Central memory CD8-positive, alpha-beta T cell (primary cell): ENCODE results near the gene OTOF.
"Not testable (repeated sequence)": the region's sequence is repeated elsewhere in the genome, so short reads cannot be mapped to it uniquely, and the experiment has no call there.

Experiments
- ATAC-seq: fragments of 150-1000 bp; cut with Tn5 transposase; replicated peaks from 2 replicates; pipeline ENCODE4 v1.10.0; 2022; ENCODE audit warnings: mild to moderate bottlenecking, moderate FRiP score, moderate number of reproducible peaks; ENCODE audit not compliant: poor library complexity, severe bottlenecking; ENCODE audit errors: extremely low read depth
- DNase-seq, 2 donors: peaks; one replicate each; pipeline ENCODE4 v3.0.0; 2021; ENCODE audit warnings: low spot score in 2 of 2
- H3K27ac Mint-ChIP-seq: one replicate; pipeline ENCODE4 v1.8.0; 2022; ENCODE audit warnings: low read depth, mild to moderate bottlenecking, moderate library complexity, mixed read lengths
- H3K27me3 Mint-ChIP-seq: one replicate; pipeline ENCODE4 v1.8.0; 2022; ENCODE audit warnings: mixed read lengths
- H3K36me3 Mint-ChIP-seq: one replicate; pipeline ENCODE4 v1.8.0; 2022; ENCODE audit warnings: mild to moderate bottlenecking, moderate library complexity, mixed read lengths; ENCODE audit not compliant: insufficient read depth
- H3K4me1 Mint-ChIP-seq: one replicate; pipeline ENCODE4 v1.8.0; 2022; ENCODE audit warnings: mixed read lengths
- H3K4me3 Mint-ChIP-seq: one replicate; pipeline ENCODE4 v1.8.0; 2022; ENCODE audit warnings: mild to moderate bottlenecking, moderate library complexity, mixed read lengths
- H3K9me3 Mint-ChIP-seq: one replicate; pipeline ENCODE4 v1.8.0; 2022; ENCODE audit warnings: mixed read lengths

Gene OTOF

DNA sequence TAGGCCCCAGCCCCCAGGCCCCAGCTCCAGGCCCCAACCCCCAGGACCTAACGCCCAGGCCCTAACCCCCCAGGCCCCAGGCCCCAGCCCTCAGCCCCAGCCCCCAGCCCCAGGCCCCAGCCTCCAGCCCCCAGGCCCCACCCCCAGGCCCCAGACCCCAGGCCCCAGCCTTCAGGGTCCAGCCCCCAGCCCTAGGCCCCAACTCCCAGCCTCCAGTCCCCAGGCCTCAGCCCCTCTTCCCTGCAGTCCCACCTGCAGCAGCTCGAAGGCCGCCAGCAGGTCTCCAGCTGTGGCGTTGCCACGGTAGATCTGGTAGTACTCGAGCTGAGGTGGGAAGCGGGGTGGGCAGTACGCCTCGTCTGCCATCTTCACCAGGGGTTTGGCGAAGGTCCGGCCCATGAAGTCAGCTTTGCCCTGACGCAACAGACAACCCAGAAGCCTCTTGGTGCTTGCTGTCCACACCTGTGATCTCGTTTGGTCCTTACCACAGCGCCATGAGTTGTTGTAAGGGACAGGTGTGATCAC, 3.6 kb downstream of the OTOF start:
- H3K4me3 Mint-ChIP-seq, result no peak overlapping the region
- no peaks in the 10 kb centered on the region for H3K9me3 Mint-ChIP-seq
- no peaks in the 10 kb centered on the region for H3K36me3 Mint-ChIP-seq
- H3K27me3 Mint-ChIP-seq, result no peaks in the 10 kb centered on the region
- no peak overlapping the region for H3K27ac Mint-ChIP-seq
- H3K4me1 Mint-ChIP-seq, result peaks cover 7% of the 10 kb centered on the region
- DNase-seq (no peak), ATAC-seq (no peak)

DNA sequence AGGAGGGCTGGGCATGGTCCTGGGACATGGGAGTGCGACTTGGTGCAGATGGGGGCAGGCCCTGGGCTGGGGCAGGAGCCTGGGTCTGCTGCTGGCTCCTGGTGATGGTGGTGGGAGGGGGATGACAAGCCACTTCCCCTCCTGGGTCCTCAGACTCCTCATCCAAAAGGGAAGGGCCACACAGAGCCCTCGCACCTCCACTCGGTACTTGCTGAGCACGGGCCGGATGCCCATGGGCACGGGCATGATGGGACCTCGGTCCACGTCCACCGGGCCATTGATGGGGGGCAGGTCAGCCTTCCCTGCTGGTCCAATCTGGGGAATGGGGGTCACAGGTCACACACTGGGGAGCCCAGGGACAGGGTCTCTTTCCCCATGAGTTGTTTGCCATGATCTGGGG, 4.1 kb downstream of the OTOF start:
- H3K36me3 Mint-ChIP-seq, result no peaks in the 10 kb centered on the region
- no peaks in the 10 kb centered on the region for H3K27me3 Mint-ChIP-seq
- no peak overlapping the region for H3K4me3 Mint-ChIP-seq
- no peaks in the 10 kb centered on the region for H3K9me3 Mint-ChIP-seq
- H3K27ac Mint-ChIP-seq, result no peak overlapping the region
- peaks cover 7% of the 10 kb centered on the region for H3K4me1 Mint-ChIP-seq
- ATAC-seq, result no peak
- no peak for DNase-seq

DNA sequence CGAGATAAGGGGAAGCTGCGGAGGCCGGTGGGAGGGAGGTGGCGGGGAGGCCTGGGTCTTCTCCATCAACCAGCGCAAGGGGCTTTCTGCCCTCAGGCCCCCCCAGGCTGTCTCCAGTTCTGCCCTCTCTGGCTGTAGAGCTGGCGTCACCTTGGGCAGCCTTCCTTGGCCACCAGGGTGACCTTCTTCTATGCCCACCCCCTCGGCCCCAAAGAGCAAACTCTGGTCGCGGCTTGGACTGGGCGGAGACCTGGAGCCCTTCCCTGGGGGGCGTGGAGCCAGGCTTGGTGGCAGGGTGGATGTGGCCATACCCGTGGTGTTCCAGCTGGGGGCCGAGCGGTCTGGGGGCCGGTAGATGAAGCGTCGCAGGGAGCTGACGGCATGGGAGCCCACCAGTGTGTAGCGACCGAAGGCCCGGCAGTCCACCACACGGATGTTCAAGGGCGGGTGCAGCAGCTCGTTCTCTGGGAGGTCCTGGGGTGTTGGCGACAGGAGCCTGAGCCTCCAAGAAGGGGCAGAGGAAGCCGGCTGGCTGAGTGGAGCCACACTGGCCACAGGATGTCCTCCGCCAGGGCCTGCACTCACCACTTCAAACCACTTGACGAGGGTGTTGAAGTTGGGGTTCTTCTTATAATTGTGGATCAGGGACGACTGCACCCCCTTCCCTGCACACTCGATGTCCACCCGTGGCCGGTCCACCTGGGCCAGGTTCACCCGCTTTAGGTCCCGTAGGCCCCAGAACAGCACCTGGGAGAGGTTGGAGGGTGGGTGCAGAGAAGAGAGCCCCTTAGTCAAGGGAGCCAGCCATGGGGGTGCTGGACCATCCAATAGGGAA, 4.9 kb downstream of the OTOF start:
- Mint-ChIP-seq H3K36me3 (no peaks in the 10 kb centered on the region), H3K9me3 (no peaks in the 10 kb centered on the region), H3K4me1 (peaks cover 7% of the 10 kb centered on the region), H3K27me3 (no peaks in the 10 kb centered on the region), H3K4me3 (no peak overlapping the region), H3K27ac (no peak overlapping the region)
- no peak for ATAC-seq
- DNase-seq, result no peak

DNA sequence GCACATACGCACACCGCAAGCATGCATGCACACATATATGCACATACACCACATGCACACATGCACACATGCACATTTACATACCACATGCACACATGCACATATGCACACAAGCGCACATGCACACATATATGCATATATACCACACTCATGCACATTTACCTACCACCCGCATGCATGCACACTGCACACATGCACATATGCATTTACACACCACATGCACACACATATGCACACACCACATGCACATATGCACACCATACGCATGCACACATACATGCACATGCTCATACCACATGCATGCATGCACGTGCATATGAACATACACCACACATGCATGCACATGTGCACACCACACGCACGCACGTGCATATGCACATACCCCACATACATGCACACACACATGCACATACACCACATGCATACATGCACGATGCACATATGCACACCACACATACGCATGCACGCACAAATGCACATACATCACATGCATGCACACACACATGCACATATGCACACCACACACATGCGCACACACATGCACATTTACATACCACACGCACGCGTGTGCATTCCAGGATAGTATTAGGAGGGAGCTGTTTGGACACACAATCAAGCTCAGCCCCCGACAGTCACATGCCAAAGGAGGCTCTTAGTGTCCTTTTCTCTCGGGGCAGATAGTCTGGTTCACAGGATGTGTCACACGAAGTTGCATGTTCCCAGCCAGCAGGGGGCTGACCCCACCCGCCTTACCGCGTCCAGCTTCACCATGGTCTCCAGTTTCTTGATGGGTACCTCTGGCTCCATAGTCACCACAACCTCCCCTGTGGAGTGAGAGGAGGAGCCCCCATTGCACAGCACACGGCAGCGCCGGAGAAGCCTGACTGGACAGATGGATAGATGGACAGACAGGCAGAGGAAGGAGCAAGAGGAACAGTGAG, 5.9 kb downstream of the OTOF start:
- Mint-ChIP-seq H3K27ac (no peak overlapping the region), H3K9me3 (no peaks in the 10 kb centered on the region), H3K4me1 (no peaks in the 10 kb centered on the region), H3K27me3 (no peaks in the 10 kb centered on the region), H3K4me3 (no peak overlapping the region), H3K36me3 (no peaks in the 10 kb centered on the region)
- ATAC-seq (no peak), DNase-seq (no peak)

DNA sequence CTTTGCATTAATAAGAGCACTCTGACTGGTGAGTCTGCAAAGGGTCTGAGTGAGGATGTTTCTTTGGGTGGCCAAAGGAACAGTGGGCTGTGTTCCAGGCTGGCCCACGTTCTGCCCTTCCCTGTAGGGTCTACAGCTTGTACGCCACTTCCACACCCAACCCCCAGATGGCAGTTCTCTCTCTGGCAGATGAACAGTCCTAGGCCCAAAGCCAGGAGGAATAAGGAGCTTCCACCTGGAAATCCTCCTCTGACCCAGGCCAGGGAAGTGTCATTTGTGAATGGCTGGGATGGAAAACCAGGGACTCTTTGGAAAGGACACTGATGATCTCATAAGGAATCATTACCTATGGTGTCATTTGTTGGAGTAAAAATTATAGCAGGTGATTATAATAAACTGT, 6.6 kb downstream of the OTOF start:
- no peaks in the 10 kb centered on the region for H3K4me1 Mint-ChIP-seq
- ATAC-seq (no peak), DNase-seq (no peak)
- no peaks in the 10 kb centered on the region for H3K9me3 Mint-ChIP-seq
- H3K27me3 Mint-ChIP-seq, result no peaks in the 10 kb centered on the region
- no peaks in the 10 kb centered on the region for H3K36me3 Mint-ChIP-seq
- no peak overlapping the region for H3K27ac Mint-ChIP-seq
- H3K4me3 Mint-ChIP-seq, result no peak overlapping the region

DNA sequence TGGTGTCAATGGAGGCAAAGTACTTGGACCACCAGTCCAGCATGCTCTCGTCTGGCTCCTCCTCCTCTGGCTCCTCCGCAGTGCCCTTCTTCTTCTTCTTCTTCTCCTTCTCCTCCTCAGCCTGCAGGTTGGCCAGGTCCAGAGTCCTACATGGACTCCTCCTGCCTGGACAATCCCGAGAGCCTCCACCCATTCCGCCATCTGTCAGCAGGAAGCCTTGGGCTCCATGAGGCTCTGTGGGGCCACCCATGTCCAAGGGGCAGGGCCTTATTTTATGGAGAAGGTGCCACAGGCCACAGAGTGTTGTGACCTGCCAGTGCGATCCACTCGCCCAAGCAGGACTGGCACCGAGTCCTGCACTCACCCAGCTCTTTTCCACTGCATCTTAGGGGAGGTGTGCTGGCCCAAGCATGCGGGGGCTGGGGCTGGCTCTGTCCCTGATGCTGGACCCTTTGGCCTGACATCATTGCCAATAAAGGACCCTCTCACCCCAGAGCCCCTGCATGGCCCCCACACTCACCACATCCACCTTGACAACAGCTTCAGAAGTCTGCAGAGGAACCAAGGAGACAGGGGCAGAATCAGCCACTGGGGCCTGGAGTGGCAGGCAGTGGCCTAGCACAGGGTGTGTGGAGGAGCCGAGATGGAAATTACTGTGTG, 7.2 kb downstream of the OTOF start:
- Mint-ChIP-seq H3K4me3 (no peak overlapping the region), H3K36me3 (no peaks in the 10 kb centered on the region), H3K27ac (no peak overlapping the region), H3K4me1 (no peaks in the 10 kb centered on the region), H3K27me3 (no peaks in the 10 kb centered on the region), H3K9me3 (no peaks in the 10 kb centered on the region)
- DNase-seq, result no peak
- ATAC-seq, result no peak

DNA sequence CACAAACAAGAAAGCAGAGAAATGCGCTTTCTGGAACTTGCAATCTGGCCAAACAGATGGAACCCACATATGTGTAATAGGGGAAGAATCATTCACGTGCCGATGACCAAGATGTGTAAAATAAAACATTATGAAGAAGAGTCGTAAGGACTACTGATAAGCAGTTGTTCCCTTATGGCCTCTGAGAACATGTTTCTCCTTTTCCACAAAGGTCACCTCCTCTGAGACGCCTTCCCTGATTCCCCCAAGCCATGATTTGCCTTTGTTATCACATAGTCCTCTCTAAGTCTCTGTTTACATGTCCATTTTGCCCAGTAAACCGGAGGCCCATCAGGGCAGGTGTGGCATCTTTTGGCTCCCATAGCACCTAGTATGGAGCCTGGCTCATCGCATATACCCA, 8.0 kb downstream of the OTOF start:
- Mint-ChIP-seq H3K4me3 (no peak overlapping the region), H3K27ac (no peak overlapping the region), H3K27me3 (no peaks in the 10 kb centered on the region), H3K4me1 (no peaks in the 10 kb centered on the region), H3K9me3 (no peaks in the 10 kb centered on the region), H3K36me3 (no peaks in the 10 kb centered on the region)
- ATAC-seq (no peak), DNase-seq (no peak)

DNA sequence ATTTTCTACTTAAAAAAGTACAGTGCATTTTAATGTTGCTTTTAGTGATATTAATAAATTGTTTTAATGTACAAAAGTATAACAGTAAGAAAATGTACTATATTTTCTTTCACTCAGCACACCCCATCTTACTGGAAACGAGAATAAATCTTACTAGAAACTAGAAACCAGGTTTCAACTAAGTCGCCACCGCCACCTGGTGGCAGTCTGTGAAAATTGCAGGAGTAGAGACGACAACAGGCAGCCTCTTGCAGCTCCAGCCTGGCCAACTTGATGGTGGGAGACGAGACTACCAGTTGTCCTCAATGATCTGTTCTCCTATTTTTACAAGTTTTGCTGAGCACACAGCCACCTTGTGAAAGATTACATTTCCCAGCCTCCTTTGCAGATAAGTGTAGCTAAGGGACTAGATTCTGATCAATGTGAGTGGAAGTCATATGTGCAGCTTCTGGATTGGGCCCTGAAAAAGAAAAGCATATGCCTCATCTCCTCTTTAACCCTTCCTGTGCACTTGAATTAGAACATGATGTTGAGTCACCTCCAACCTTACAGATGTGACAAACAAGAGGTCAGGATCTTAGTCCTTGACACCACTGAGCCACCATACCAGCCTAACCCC, 8.7 kb downstream of the OTOF start:
- no peaks in the 10 kb centered on the region for H3K27me3 Mint-ChIP-seq
- no peak overlapping the region for H3K4me3 Mint-ChIP-seq
- ATAC-seq, result no peak
- H3K36me3 Mint-ChIP-seq, result no peaks in the 10 kb centered on the region
- no peak for DNase-seq
- H3K27ac Mint-ChIP-seq, result no peak overlapping the region
- H3K4me1 Mint-ChIP-seq, result no peaks in the 10 kb centered on the region
- H3K9me3 Mint-ChIP-seq, result no peaks in the 10 kb centered on the region

DNA sequence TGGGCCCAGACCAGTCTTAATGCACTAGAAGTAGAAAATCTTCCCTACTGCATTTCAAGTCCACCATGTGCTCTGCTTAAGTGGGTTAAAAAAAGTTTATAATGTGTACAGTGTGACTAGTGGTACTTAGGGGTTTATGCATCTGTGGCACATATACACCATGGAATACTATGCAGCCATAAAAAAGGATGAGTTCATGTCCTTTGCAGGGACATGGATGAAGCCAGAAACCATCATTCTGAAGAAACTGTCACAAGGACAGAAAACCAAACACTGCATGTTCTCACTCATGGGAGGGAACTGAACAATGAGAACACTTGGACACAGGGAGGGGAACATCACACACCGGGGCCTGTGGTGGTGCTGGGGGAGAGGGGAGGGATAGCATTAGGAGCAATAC, 9.4 kb downstream of the OTOF start:
- not testable (repeated sequence) for H3K4me3 Mint-ChIP-seq, H3K9me3 Mint-ChIP-seq, DNase-seq, H3K27ac Mint-ChIP-seq, H3K36me3 Mint-ChIP-seq, H3K27me3 Mint-ChIP-seq, ATAC-seq, H3K4me1 Mint-ChIP-seq

DNA sequence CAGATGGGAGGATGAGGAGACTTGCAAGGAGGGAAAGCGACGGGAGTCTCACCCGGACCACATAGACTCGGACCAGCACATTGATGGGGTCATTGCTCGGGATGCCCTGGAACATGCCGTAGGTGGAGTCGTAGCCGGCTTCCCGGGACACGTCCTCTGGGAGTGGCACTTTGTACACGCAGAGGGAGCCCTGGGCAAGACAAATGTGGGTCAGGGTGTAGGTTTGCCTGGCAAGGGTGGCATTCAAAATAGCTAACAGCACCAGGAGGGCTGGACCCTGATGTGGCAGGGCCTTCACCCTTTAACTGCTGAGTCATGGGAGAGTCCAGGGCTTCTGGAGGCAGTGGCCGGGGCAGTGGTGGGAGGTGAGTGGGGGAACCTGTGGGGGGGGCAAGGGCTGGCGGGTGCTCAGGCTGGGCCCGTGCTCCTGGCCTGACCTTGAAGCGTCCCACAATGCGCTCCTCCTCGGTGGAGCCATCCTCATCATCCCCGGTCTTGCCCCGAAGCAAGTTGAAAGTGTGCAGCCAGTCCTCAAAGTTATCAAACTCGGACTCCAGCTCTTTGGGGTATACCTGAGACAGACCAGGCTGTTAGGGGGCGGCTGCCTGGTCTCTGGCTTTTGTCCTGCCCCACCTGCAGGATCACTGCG, 11.1 kb downstream of the OTOF start:
- Mint-ChIP-seq H3K27me3 (no peaks in the 10 kb centered on the region), H3K4me1 (no peaks in the 10 kb centered on the region), H3K27ac (no peak overlapping the region), H3K4me3 (no peak overlapping the region), H3K9me3 (no peaks in the 10 kb centered on the region), H3K36me3 (no peaks in the 10 kb centered on the region)
- DNase-seq (no peak), ATAC-seq (no peak)

DNA sequence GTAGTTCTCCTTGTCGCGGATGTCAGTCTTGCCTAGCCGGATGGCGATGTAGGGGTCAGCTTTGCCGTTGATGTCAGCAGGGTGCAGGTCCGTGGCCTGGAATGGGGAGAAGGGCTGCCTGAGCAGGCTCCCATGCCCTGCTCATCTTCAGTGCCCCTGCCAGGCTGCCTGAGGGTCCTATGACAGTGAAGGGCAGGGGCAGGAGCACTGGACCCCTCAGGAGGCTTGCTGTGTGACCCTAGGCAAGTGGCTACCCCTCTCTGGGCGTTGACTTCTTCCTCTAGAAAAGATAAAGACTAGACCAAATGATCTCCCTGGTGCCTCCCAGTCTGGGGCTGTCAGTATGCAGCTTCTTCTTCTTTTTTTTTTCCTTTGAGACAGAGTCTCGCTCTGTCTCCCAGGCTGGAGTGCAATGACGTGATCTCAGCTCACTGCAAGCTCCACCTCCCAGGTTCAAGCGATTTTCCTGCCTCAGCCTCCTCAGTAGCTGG, 11.9 kb downstream of the OTOF start:
- no peaks in the 10 kb centered on the region for H3K4me1 Mint-ChIP-seq
- no peak overlapping the region for H3K27ac Mint-ChIP-seq
- H3K27me3 Mint-ChIP-seq, result no peaks in the 10 kb centered on the region
- no peaks in the 10 kb centered on the region for H3K9me3 Mint-ChIP-seq
- DNase-seq, result no peak
- H3K4me3 Mint-ChIP-seq, result no peak overlapping the region
- H3K36me3 Mint-ChIP-seq, result no peaks in the 10 kb centered on the region
- no peak for ATAC-seq
